ENCODE measurements around the gene C12orf57. TPM values are rescaled to one million over a fixed set of nuclear protein-coding genes. Genes with fewer than 3 reads are reported as not detected.

The C12orf57 gene
- total and polyA plus RNA-seq, 2 of the 13 experiments (the other 11 are each of a cell fraction or from before 2014, with no cell fraction given), result 84.0 to 287 TPM

- TF ChIP-seq HMGXB3 (CRISPR knock-in tag; IDR thresholded peaks at IDR 0.05; ENCODE audit: borderline replicate concordance), result no peak
- TF ChIP-seq HMGA1 (CRISPR knock-in tag; conservative IDR thresholded peaks at IDR 0.05), result no peak
- no peak for TF ChIP-seq TARDBP (CRISPR knock-in tag; IDR thresholded peaks at IDR 0.05)
- TF ChIP-seq CENPBD1 (CRISPR knock-in tag; IDR thresholded peaks at IDR 0.05; ENCODE audit: borderline replicate concordance, low read depth), result no peak
- TF ChIP-seq ZBTB26 (CRISPR knock-in tag; IDR thresholded peaks at IDR 0.05; ENCODE audit: borderline replicate concordance), result no peak
- TF ChIP-seq FOSL2 (CRISPR knock-in tag; IDR thresholded peaks at IDR 0.05), result no peak
- TF ChIP-seq ZNF674 (CRISPR knock-in tag; IDR thresholded peaks at IDR 0.05; ENCODE audit: low read depth), result no peak
- no peak for TF ChIP-seq ZBTB44 (CRISPR knock-in tag; IDR thresholded peaks at IDR 0.05)
- no peak for TF ChIP-seq MLXIP (CRISPR knock-in tag; IDR thresholded peaks at IDR 0.05; ENCODE audit: borderline replicate concordance)
- TF ChIP-seq THYN1 (CRISPR knock-in tag; IDR thresholded peaks at IDR 0.05; ENCODE audit: borderline replicate concordance, low read depth), result no peak
- TF ChIP-seq NFIC (IDR thresholded peaks at IDR 0.05; ENCODE audit: low read length), result no peak
- TF ChIP-seq ZNF605 (CRISPR knock-in tag; IDR thresholded peaks at IDR 0.05), result no peak
- TF ChIP-seq PATZ1 (CRISPR knock-in tag; IDR thresholded peaks at IDR 0.05), result peak; percentile 31; the same call in 1 of the 2 replicates
- TF ChIP-seq PITX1 (CRISPR knock-in tag; IDR thresholded peaks at IDR 0.05), result no peak
- TF ChIP-seq JUNB (CRISPR knock-in tag; IDR thresholded peaks at IDR 0.05; ENCODE audit: borderline replicate concordance), result no peak
- no peak for TF ChIP-seq ZNF670 (CRISPR knock-in tag; IDR thresholded peaks at IDR 0.05; ENCODE audit: borderline replicate concordance)
Measured at GRCh38 chr12:6965026-6965661, 21.3 kb downstream of the C12orf57 start (continued).
